Skeletal muscle satellite cell (primary cell): ENCODE data around the gene KLK2.

Experiments
- H3K27me3 ChIP-seq: 2 replicates; pipeline ENCODE4 v1.7.0; 2013; ENCODE audit warnings: low read length; ENCODE audit not compliant: control insufficient read depth, insufficient read depth
- H3K36me3 ChIP-seq: 2 replicates; pipeline ENCODE4 v1.7.0; 2013; ENCODE audit warnings: mild to moderate bottlenecking, control low read depth, low read length; ENCODE audit not compliant: insufficient read depth
- H3K4me1 ChIP-seq: 2 replicates; pipeline ENCODE4 v1.7.0; 2013; ENCODE audit warnings: low read length; ENCODE audit not compliant: control insufficient read depth, insufficient read depth
- H3K4me2 ChIP-seq: 2 replicates; pipeline ENCODE4 v1.7.0; 2013; ENCODE audit warnings: mild to moderate bottlenecking, low read length
- H3K4me3 ChIP-seq: 2 replicates; pipeline ENCODE4 v1.7.0; 2013; ENCODE audit warnings: low read length
- H3K9ac ChIP-seq: 2 replicates; pipeline ENCODE4 v1.7.0; 2013; ENCODE audit warnings: mild to moderate bottlenecking, low read depth, low read length, moderate library complexity
- H3K9me3 ChIP-seq: replicated peaks from 2 replicates; pipeline ENCODE4 v1.7.0; 2013; ENCODE audit warnings: mild to moderate bottlenecking, control low read depth, low read length

KLK2 gene

DNA sequence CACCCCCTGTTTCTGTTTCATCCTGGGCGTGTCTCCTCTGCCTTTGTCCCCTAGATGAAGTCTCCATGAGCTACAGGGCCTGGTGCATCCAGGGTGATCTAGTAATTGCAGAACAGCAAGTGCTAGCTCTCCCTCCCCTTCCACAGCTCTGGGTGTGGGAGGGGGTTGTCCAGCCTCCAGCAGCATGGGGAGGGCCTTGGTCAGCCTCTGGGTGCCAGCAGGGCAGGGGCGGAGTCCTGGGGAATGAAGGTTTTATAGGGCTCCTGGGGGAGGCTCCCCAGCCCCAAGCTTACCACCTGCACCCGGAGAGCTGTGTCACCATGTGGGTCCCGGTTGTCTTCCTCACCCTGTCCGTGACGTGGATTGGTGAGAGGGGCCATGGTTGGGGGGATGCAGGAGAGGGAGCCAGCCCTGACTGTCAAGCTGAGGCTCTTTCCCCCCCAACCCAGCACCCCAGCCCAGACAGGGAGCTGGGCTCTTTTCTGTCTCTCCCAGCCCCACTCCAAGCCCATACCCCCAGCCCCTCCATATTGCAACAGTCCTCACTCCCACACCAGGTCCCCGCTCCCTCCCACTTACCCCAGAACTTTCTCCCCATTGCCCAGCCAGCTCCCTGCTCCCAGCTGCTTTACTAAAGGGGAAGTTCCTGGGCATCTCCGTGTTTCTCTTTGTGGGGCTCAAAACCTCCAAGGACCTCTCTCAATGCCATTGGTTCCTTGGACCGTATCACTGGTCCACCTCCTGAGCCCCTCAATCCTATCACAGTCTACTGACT, 18.4 kb upstream of the KLK2 start, which contains the start of gene KLK3:
Gene KLK3, plus strand, starts transcription at position 280 of the 775 bp plus-strand sequence. Its CDS starts 41 bp downstream, at position 321.
- no peaks in the 10 kb centered on the region for H3K36me3 ChIP-seq

DNA sequence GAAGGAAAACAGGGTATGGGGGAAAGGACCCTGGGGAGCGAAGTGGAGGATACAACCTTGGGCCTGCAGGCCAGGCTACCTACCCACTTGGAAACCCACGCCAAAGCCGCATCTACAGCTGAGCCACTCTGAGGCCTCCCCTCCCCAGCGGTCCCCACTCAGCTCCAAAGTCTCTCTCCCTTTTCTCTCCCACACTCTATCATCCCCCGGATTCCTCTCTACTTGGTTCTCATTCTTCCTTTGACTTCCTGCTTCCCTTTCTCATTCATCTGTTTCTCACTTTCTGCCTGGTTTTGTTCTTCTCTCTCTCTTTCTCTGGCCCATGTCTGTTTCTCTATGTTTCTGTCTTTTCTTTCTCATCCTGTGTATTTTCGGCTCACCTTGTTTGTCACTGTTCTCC, 15.9 kb upstream of the KLK2 start:
- no peak overlapping the region for H3K9ac ChIP-seq
- H3K9me3 ChIP-seq = no peaks in the 10 kb centered on the region
- H3K4me1 ChIP-seq = no peaks in the 10 kb centered on the region
- H3K4me3 ChIP-seq = no peak overlapping the region
- H3K4me2 ChIP-seq = no peak overlapping the region
- H3K27me3 ChIP-seq = no peaks in the 10 kb centered on the region
- H3K36me3 ChIP-seq = no peaks in the 10 kb centered on the region

More for the DNA sequence above, 18.4 kb upstream of the KLK2 start, which contains the start of gene KLK3:
- no peaks in the 10 kb centered on the region for H3K9me3 ChIP-seq
- no peaks in the 10 kb centered on the region for H3K27me3 ChIP-seq
- no peak within 1 kb of the TSS for H3K4me3 ChIP-seq
- no peaks in the 10 kb centered on the region for H3K4me1 ChIP-seq
- H3K9ac ChIP-seq = no peak within 1 kb of the TSS
- H3K4me2 ChIP-seq = no peak within 1 kb of the TSS

DNA sequence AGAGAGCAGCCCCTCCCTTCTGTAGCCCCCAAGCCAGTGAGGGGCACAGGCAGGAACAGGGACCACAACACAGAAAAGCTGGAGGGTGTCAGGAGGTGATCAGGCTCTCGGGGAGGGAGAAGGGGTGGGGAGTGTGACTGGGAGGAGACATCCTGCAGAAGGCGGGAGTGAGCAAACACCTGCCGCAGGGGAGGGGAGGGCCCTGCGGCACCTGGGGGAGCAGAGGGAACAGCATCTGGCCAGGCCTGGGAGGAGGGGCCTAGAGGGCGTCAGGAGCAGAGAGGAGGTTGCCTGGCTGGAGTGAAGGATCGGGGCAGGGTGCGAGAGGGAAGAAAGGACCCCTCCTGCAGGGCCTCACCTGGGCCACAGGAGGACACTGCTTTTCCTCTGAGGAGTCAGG, 14.4 kb upstream of the KLK2 start:
- no peak overlapping the region for H3K9ac ChIP-seq
- no peaks in the 10 kb centered on the region for H3K27me3 ChIP-seq
- H3K4me3 ChIP-seq = no peak overlapping the region

DNA sequence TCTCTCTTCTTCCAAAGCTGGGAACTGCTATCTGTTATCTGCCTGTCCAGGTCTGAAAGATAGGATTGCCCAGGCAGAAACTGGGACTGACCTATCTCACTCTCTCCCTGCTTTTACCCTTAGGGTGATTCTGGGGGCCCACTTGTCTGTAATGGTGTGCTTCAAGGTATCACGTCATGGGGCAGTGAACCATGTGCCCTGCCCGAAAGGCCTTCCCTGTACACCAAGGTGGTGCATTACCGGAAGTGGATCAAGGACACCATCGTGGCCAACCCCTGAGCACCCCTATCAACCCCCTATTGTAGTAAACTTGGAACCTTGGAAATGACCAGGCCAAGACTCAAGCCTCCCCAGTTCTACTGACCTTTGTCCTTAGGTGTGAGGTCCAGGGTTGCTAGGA, 13.4 kb upstream of the KLK2 start:
- Histone ChIP-seq H3K4me1 (no peaks in the 10 kb centered on the region), H3K9ac (no peak overlapping the region), H3K4me2 (no peak overlapping the region), H3K4me3 (no peak overlapping the region), H3K27me3 (no peaks in the 10 kb centered on the region), H3K36me3 (no peaks in the 10 kb centered on the region), H3K9me3 (no peaks in the 10 kb centered on the region)

More for the DNA sequence above, 14.4 kb upstream of the KLK2 start:
- Histone ChIP-seq H3K36me3 (no peaks in the 10 kb centered on the region), H3K4me2 (no peak overlapping the region), H3K4me1 (no peaks in the 10 kb centered on the region), H3K9me3 (no peaks in the 10 kb centered on the region)

DNA sequence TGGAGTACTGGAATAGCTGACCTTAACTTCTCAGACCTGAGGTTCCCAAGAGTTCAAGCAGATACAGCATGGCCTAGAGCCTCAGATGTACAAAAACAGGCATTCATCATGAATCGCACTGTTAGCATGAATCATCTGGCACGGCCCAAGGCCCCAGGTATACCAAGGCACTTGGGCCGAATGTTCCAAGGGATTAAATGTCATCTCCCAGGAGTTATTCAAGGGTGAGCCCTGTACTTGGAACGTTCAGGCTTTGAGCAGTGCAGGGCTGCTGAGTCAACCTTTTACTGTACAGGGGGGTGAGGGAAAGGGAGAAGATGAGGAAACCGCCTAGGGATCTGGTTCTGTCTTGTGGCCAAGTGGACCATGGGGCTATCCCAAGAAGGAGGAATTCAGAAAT, 12.2 kb upstream of the KLK2 start:
- no peaks in the 10 kb centered on the region for H3K27me3 ChIP-seq
- H3K9ac ChIP-seq = no peak overlapping the region
- no peaks in the 10 kb centered on the region for H3K9me3 ChIP-seq
- H3K4me1 ChIP-seq = no peaks in the 10 kb centered on the region
- H3K4me2 ChIP-seq = no peak overlapping the region
- no peak overlapping the region for H3K4me3 ChIP-seq
- no peaks in the 10 kb centered on the region for H3K36me3 ChIP-seq

DNA sequence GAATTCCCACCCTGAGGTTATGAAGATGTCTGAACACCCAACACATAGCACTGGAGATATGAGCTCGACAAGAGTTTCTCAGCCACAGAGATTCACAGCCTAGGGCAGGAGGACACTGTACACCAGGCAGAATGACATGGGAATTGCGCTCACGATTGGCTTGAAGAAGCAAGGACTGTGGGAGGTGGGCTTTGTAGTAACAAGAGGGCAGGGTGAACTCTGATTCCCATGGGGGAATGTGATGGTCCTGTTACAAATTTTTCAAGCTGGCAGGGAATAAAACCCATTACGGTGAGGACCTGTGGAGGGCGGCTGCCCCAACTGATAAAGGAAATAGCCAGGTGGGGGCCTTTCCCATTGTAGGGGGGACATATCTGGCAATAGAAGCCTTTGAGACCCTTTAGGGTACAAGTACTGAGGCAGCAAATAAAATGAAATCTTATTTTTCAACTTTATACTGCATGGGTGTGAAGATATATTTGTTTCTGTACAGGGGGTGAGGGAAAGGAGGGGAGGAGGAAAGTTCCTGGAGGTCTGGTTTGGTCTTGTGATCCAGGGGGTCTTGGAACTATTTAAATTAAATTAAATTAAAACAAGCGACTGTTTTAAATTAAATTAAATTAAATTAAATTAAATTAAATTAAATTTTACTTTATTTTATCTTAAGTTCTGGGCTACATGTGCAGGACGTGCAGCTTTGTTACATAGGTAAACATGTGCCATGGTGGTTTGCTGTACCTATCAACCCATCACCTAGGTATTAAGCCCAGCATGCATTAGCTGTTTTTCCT, 11.5 kb upstream of the KLK2 start:
- no peaks in the 10 kb centered on the region for H3K9me3 ChIP-seq
- H3K9ac ChIP-seq = no peak overlapping the region
- H3K4me1 ChIP-seq = no peaks in the 10 kb centered on the region
- no peaks in the 10 kb centered on the region for H3K27me3 ChIP-seq
- H3K4me3 ChIP-seq = no peak overlapping the region
- H3K36me3 ChIP-seq = no peaks in the 10 kb centered on the region
- no peak overlapping the region for H3K4me2 ChIP-seq

DNA sequence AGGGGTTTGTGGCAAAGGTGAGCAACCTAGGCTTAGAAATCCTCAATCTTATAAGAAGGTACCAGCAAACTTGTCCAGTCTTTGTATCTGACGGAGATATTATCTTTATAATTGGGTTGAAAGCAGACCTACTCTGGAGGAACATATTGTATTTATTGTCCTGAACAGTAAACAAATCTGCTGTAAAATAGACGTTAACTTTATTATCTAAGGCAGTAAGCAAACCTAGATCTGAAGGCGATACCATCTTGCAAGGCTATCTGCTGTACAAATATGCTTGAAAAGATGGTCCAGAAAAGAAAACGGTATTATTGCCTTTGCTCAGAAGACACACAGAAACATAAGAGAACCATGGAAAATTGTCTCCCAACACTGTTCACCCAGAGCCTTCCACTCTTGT, 3.8 kb upstream of the KLK2 start:
- no peaks in the 10 kb centered on the region for H3K9me3 ChIP-seq
- H3K4me1 ChIP-seq = no peaks in the 10 kb centered on the region
- H3K4me3 ChIP-seq = no peak overlapping the region
- H3K27me3 ChIP-seq = no peaks in the 10 kb centered on the region
- no peaks in the 10 kb centered on the region for H3K36me3 ChIP-seq
- H3K9ac ChIP-seq = no peak overlapping the region
- H3K4me2 ChIP-seq = no peak overlapping the region

DNA sequence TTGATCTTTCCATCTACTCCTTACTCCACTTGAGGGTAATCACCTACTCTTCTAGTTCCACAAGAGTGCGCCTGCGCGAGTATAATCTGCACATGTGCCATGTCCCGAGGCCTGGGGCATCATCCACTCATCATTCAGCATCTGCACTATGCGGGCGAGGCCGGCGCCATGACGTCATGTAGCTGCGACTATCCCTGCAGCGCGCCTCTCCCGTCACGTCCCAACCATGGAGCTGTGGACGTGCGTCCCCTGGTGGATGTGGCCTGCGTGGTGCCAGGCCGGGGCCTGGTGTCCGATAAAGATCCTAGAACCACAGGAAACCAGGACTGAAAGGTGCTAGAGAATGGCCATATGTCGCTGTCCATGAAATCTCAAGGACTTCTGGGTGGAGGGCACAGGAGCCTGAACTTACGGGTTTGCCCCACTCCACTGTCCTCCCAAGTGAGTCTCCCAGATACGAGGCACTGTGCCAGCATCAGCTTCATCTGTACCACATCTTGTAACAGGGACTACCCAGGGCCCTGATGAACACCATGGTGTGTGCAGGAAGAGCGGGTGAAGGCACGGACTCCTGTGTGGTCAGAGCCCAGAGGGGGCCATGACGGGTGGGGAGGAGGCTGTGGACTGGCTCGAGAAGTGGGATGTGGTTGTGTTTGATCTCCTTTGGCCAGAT, 2.7 kb upstream of the KLK2 start:
- Histone ChIP-seq H3K4me1 (no peaks in the 10 kb centered on the region), H3K9me3 (no peaks in the 10 kb centered on the region), H3K36me3 (no peaks in the 10 kb centered on the region), H3K9ac (no peak overlapping the region), H3K4me3 (no peak overlapping the region), H3K27me3 (no peaks in the 10 kb centered on the region), H3K4me2 (no peak overlapping the region)

DNA sequence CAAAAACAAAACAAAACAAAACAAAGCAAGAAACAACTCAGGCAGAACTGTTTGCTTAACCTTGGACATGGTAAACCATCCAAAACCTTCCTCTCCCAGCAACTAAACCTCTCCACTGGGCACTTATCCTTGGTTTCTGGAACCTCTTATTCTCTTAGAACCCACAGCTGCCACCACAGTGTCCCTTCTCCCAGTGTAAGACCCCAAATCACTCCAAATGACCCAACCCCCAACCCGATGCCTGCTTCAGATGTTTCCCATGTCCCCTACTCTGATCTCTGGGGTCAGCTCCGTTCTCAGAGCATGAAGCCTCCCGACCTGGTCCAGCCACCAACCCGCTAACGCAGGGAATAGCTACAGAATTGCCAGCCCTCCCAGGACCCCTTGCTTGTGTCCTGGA, 972 bp downstream of the KLK2 start:
- Histone ChIP-seq H3K4me3 (no peak overlapping the region), H3K9me3 (no peaks in the 10 kb centered on the region), H3K4me1 (no peaks in the 10 kb centered on the region), H3K9ac (no peak overlapping the region), H3K4me2 (no peak overlapping the region), H3K27me3 (no peaks in the 10 kb centered on the region), H3K36me3 (no peaks in the 10 kb centered on the region)

DNA sequence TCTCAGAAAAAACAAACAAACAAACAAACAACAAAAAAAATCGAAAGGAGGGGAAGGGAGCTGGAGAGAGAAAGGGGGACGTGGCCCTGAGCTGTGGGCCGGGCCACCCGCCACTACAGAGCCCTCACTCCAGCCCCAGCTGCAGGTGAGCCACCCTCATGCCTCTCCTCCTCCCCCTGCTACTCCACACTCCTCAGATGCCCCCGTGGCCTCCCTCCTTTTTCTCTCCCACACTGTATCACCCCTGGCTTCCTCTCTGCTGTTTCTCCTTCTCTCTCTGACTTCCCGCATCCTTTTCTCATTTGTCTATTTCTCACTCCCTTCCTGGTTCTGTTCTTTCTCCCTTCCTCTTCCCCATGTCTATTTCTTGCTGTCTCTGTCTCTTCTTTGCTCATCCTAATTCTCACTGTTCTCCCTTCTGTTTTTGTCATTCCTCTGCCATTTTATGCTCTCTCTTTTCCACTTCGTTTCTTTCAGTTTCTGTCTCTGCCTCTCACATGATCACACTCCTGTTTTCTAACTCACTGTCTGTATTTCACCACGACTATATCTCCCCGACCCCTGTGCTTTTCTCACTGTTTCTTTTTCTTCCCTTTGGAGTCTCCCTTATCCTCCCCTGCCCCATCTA, 2.7 kb downstream of the KLK2 start:
- no peaks in the 10 kb centered on the region for H3K36me3 ChIP-seq
- no peak overlapping the region for H3K4me2 ChIP-seq
- no peaks in the 10 kb centered on the region for H3K27me3 ChIP-seq
- H3K9ac ChIP-seq = no peak overlapping the region
- no peaks in the 10 kb centered on the region for H3K9me3 ChIP-seq
- no peaks in the 10 kb centered on the region for H3K4me1 ChIP-seq
- no peak overlapping the region for H3K4me3 ChIP-seq

DNA sequence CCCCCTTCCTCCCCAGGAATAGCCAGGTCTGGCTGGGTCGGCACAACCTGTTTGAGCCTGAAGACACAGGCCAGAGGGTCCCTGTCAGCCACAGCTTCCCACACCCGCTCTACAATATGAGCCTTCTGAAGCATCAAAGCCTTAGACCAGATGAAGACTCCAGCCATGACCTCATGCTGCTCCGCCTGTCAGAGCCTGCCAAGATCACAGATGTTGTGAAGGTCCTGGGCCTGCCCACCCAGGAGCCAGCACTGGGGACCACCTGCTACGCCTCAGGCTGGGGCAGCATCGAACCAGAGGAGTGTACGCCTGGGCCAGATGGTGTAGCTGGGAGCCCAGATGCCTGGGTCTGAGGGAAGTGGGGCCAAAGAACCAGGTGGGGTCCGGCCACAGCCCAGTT, 3.2 kb downstream of the KLK2 start:
- H3K9me3 ChIP-seq = no peaks in the 10 kb centered on the region
- H3K4me2 ChIP-seq = no peak overlapping the region
- no peaks in the 10 kb centered on the region for H3K27me3 ChIP-seq
- no peaks in the 10 kb centered on the region for H3K36me3 ChIP-seq
- no peak overlapping the region for H3K4me3 ChIP-seq
- H3K4me1 ChIP-seq = no peaks in the 10 kb centered on the region
- no peak overlapping the region for H3K9ac ChIP-seq
